Aorta (tissue), 5 donors: ENCODE measurements around the gene GNGT1. TPM values are rescaled to one million over a fixed set of nuclear protein-coding genes. Genes with fewer than 3 reads are reported as not detected.

ENCODE experiments used
- ATAC-seq: fragments of 200-7000 bp; cut with Tn5 transposase; one replicate; pipeline ENCODE4 v1.9.1; 2022; ENCODE audit warnings: moderate library complexity; ENCODE audit not compliant: low FRiP score
- DNase-seq, 2 donors: peaks; one replicate each; pipeline ENCODE4 v3.0.0-alpha.2; 2020
- H3K27ac ChIP-seq, 2 donors: one replicate each; pipeline ENCODE4 v1.5.1; 2013; ENCODE audit warnings: low read length in 2 of 2, mild to moderate bottlenecking in 2 of 2, moderate library complexity in 2 of 2, control low read depth in 1 of 2, inconsistent platforms in 1 of 2, low read depth in 1 of 2
- H3K27me3 ChIP-seq, 2 donors: one replicate each; pipeline ENCODE4 v1.6.1; 2013; ENCODE audit warnings: control low read depth in 1 of 2, low read length in 1 of 2, mild to moderate bottlenecking in 1 of 2, moderate library complexity in 1 of 2; ENCODE audit not compliant: insufficient read depth in 2 of 2, control insufficient read depth in 1 of 2
- H3K36me3 ChIP-seq, 2 donors: one replicate each; pipeline ENCODE4 v1.6.1; 2013; ENCODE audit warnings: control low read depth in 1 of 2, low read length in 1 of 2, mild to moderate bottlenecking in 1 of 2; ENCODE audit not compliant: insufficient read depth in 2 of 2, control insufficient read depth in 1 of 2
- H3K4me1 ChIP-seq, 2 donors: one replicate each; pipeline ENCODE4 v1.6.1; 2013; ENCODE audit warnings: low read length in 2 of 2, control low read depth in 1 of 2, mild to moderate bottlenecking in 1 of 2, moderate library complexity in 1 of 2; ENCODE audit not compliant: insufficient read depth in 2 of 2, control insufficient read depth in 1 of 2
- H3K4me3 ChIP-seq, 2 donors: one replicate each; pipeline ENCODE4 v1.5.1; 2013; ENCODE audit warnings: low read length in 2 of 2, control low read depth in 1 of 2, mild to moderate bottlenecking in 1 of 2
- H3K9me3 ChIP-seq: one replicate; pipeline ENCODE4 v1.6.1; 2013; ENCODE audit warnings: mild to moderate bottlenecking, low read length; ENCODE audit not compliant: control insufficient read depth
- WGBS, 2 donors: extraction: QIAGEN DNeasy Blood & Tissue Kit; methylation state at CpG; one replicate each; pipeline ENCODE4 v1.1.7; 2013; 5-methylcytosine and 5-hydroxymethylcytosine counted together
- intact Hi-C, 2 donors: fragments of 100-400 bp; cut with DNase I; formaldehyde crosslinking; loops; one replicate each; pipeline versions ENCODE4 v1.14.2 to v1.15.0; 2022
- polyA plus RNA-seq, 2 donors: library from polyadenylated mRNA; stranded (reverse); fragments of 200-250 nt; gene quantifications; one replicate each; pipeline ENCODE4 v1.2.3, GENCODE V29; 2013
- total RNA-seq, 2 donors: library from RNA; stranded (reverse); fragmentation: NEBNext Ultra II Directional; extraction: Animal tissue kit (Norgen Biotek cat#: 25700); gene quantifications; one replicate each; pipeline ENCODE4 v1.2.1, GENCODE V29; 2021
- donor health status: healthy with polysubstance abuse.
- donor health status: Bipolar disorder and iron deficiency.
- donor health status: DM: no; HTN: no; CAD: no.
- donor health status: DM: no; HTN: no; CAD: no.
- donor health status: DM: yes; HTN: yes; CAD: no.

Gene GNGT1
- total and polyA plus RNA-seq, 4 donors = not detected

- DNase-seq (no peak), ATAC-seq (no peak)
- no peaks in the 10 kb centered on the region for H3K4me1 ChIP-seq
- no peak overlapping the region for H3K27ac ChIP-seq
- 80 to 82% methylated on average over 3 of the region's 3 CpGs for WGBS, 2 donors
- H3K27me3 ChIP-seq = no peaks in the 10 kb centered on the region
- intact Hi-C loops = no loop called here
- H3K9me3 ChIP-seq = no peaks in the 10 kb centered on the region
- no peaks in the 10 kb centered on the region for H3K36me3 ChIP-seq
- H3K4me3 ChIP-seq = no peak overlapping the region
These were observed 51.8 kb downstream of the GNGT1 start for GRCh38 chr7:93958216-93958615.

GRCh38 chr7:93958651-93959050, 52.3 kb downstream of the GNGT1 start:
- WGBS, 2 donors = 83 to 87% methylated on average over 3 of the region's 3 CpGs
- no peak overlapping the region for H3K4me3 ChIP-seq
- H3K27ac ChIP-seq = no peak overlapping the region
- H3K27me3 ChIP-seq = no peaks in the 10 kb centered on the region
- H3K9me3 ChIP-seq = no peaks in the 10 kb centered on the region
- ATAC-seq = no peak
- intact Hi-C loops = no loop called here
- H3K4me1 ChIP-seq = no peaks in the 10 kb centered on the region
- DNase-seq = no peak
- no peaks in the 10 kb centered on the region for H3K36me3 ChIP-seq

Other genes with a start within 250 kb of the GNGT1 start
- gene TFPI2, start 15.8 kb upstream of the GNGT1 start, total RNA-seq = 1 to 10 TPM; 5.8 to 5.9 TPM
- 10 to 100 TPM; 16.5 to 41.2 TPM for gene TFPI2, start 15.8 kb upstream of the GNGT1 start, polyA plus RNA-seq
- gene GNG11, start 15.2 kb downstream of the GNGT1 start, total RNA-seq = 10 to 100 TPM in 1 of 2 donors, 1 to 10 TPM in 1; 9.8 to 24.9 TPM
- 10 to 100 TPM; 28.0 to 28.3 TPM for gene GNG11, start 15.2 kb downstream of the GNGT1 start, polyA plus RNA-seq
- 10 to 100 TPM; 17.4 to 24.3 TPM for gene BET1, start 97.8 kb downstream of the GNGT1 start, total RNA-seq
- gene BET1, start 97.8 kb downstream of the GNGT1 start, polyA plus RNA-seq = 10 to 100 TPM; 14.3 to 28.9 TPM